HEK293T (cell line): Measurements from ENCODE around the gene EIF2B1.
"Not testable (repeated sequence)": the region's sequence is repeated elsewhere in the genome, so short reads cannot be mapped to it uniquely, and the experiment has no call there.

ENCODE experiments used
- CTCF ChIA-PET: fragments of 350-600 bp; formaldehyde crosslinking; extraction: SDS; loops from one replicate; lab custom pipeline; 2021; ENCODE audit warnings: antibody characterized with exemption, inconsistent platforms; lab: Yijun Ruan, JAX
- POLR2A ChIA-PET: fragments of 350-600 bp; formaldehyde crosslinking; extraction: SDS; loops from one replicate; lab custom pipeline; 2020; ENCODE audit warnings: antibody characterized with exemption, inconsistent platforms; lab: Yijun Ruan, JAX
- DNase-seq: peaks from one replicate; pipeline ENCODE4 v3.0.0; 2012; ENCODE audit warnings: mixed read lengths; ENCODE audit errors: extremely low spot score
- ARNT ChIP-seq: fragments of 450-650 bp; IDR thresholded peaks from 2 replicates; pipeline ENCODE4 v1.6.1; 2017; ENCODE audit warnings: mild to moderate bottlenecking
- BHLHE40 ChIP-seq: fragments of 450-650 bp; IDR thresholded peaks from 2 replicates; pipeline ENCODE4 v1.6.1; 2016; ENCODE audit warnings: mild to moderate bottlenecking, moderate library complexity, borderline replicate concordance
- CTBP1 ChIP-seq: fragments of 450-650 bp; IDR thresholded peaks from 2 replicates; pipeline ENCODE4 v1.6.1; 2016; ENCODE audit warnings: borderline replicate concordance
- ELF4 ChIP-seq: fragments of 450-650 bp; IDR thresholded peaks from 2 replicates; pipeline ENCODE4 v1.6.1; 2017; ENCODE audit warnings: antibody characterized with exemption
- FOXA1 ChIP-seq: fragments of 450-650 bp; IDR thresholded peaks from 2 replicates; pipeline ENCODE4 v1.6.1; 2016; ENCODE audit warnings: mild to moderate bottlenecking
- FOXK2 ChIP-seq: fragments of 450-650 bp; IDR thresholded peaks from 2 replicates; pipeline ENCODE4 v1.6.1; 2016; ENCODE audit warnings: mild to moderate bottlenecking
- FOXM1 ChIP-seq: fragments of 450-650 bp; IDR thresholded peaks from 2 replicates; pipeline ENCODE4 v1.6.1; 2017; ENCODE audit warnings: mild to moderate bottlenecking, borderline replicate concordance
- HDGF ChIP-seq: fragments of 450-650 bp; IDR thresholded peaks from 2 replicates; pipeline ENCODE4 v1.6.1; 2017; ENCODE audit warnings: antibody characterized with exemption, borderline replicate concordance
- L3MBTL2 ChIP-seq: fragments of 450-650 bp; conservative IDR thresholded peaks from 2 replicates; pipeline ENCODE4 v1.6.1; 2016; ENCODE audit warnings: mild to moderate bottlenecking
- LEF1 ChIP-seq: fragments of 450-650 bp; IDR thresholded peaks from 2 replicates; pipeline ENCODE4 v1.6.1; 2017; ENCODE audit warnings: mild to moderate bottlenecking, borderline replicate concordance
- NFRKB ChIP-seq: fragments of 450-650 bp; IDR thresholded peaks from 2 replicates; pipeline ENCODE4 v1.6.1; 2016; ENCODE audit warnings: mild to moderate bottlenecking, moderate library complexity
- PKNOX1 ChIP-seq: fragments of 450-650 bp; IDR thresholded peaks from 2 replicates; pipeline ENCODE4 v1.6.1; 2016
- SP1 ChIP-seq: fragments of 450-650 bp; IDR thresholded peaks from 2 replicates; pipeline ENCODE4 v1.6.1; 2017
- SUZ12 ChIP-seq: fragments of 450-650 bp; IDR thresholded peaks from 2 replicates; pipeline ENCODE4 v1.6.1; 2016; ENCODE audit warnings: mild to moderate bottlenecking
- TARDBP ChIP-seq: fragments of 450-650 bp; IDR thresholded peaks from 2 replicates; pipeline ENCODE4 v1.6.1; 2016
- ZNF384 ChIP-seq: fragments of 450-650 bp; IDR thresholded peaks from 2 replicates; pipeline ENCODE4 v1.6.1; 2016

The EIF2B1 gene

GRCh38 chr12:123591702-123592481, 41.6 kb downstream of the EIF2B1 start:
- DNase-seq, result no peak
- CTCF ChIA-PET, result no interaction called here
- POLR2A ChIA-PET, result interaction anchor here (1.1 kb wide), 1 partner anchor 10 kb away, joined by 5 read pairs; the partner anchor contains the start of gene DDX55
- TF ChIP-seq LEF1, result no peak
- TF ChIP-seq SUZ12, result no peak
- no peak for TF ChIP-seq PKNOX1
- no peak for TF ChIP-seq FOXA1
- no peak for TF ChIP-seq TARDBP
- TF ChIP-seq SP1, result no peak
- no peak for TF ChIP-seq NFRKB
- TF ChIP-seq L3MBTL2, result no peak
- TF ChIP-seq ZNF384, result no peak
- no peak for TF ChIP-seq FOXK2
- no peak for TF ChIP-seq BHLHE40
- TF ChIP-seq FOXM1, result no peak
- TF ChIP-seq ELF4, result no peak
- TF ChIP-seq ARNT, result no peak
- no peak for TF ChIP-seq HDGF
- TF ChIP-seq CTBP1, result no peak

- ChIA-PET CTCF (interaction anchor here (1.7 kb wide), 1 partner anchor 10 kb away, joined by 8 read pairs; no protein-coding TSS in a partner anchor), POLR2A (no interaction called here)
- no peak for DNase-seq
- TF ChIP-seq TARDBP (no peak), SP1 (no peak), LEF1 (no peak), BHLHE40 (no peak), ARNT (no peak), SUZ12 (no peak), FOXM1 (no peak), ELF4 (no peak), NFRKB (no peak), L3MBTL2 (no peak), HDGF (no peak), PKNOX1 (no peak), FOXA1 (no peak), ZNF384 (no peak), CTBP1 (no peak)
Measured at GRCh38 chr12:123580772-123581171, 52.7 kb downstream of the EIF2B1 start.

- DNase-seq, CTCF ChIA-PET, POLR2A ChIA-PET: not testable (repeated sequence)
Measured at GRCh38 chr12:123578829-123579228, 54.7 kb downstream of the EIF2B1 start.

- ChIA-PET CTCF (interaction anchor here (0.6 kb wide), 1 partner anchor 126 kb away, joined by 3 read pairs; no protein-coding TSS in a partner anchor), POLR2A (no interaction called here)
- no peak for DNase-seq
- no peak for TF ChIP-seq BHLHE40
- TF ChIP-seq LEF1, result no peak
- no peak for TF ChIP-seq SUZ12
- no peak for TF ChIP-seq PKNOX1
- no peak for TF ChIP-seq FOXA1
- TF ChIP-seq HDGF, result no peak
- TF ChIP-seq SP1, result no peak
- no peak for TF ChIP-seq ELF4
- TF ChIP-seq FOXK2, result no peak
- no peak for TF ChIP-seq ZNF384
- TF ChIP-seq TARDBP, result no peak
- TF ChIP-seq FOXM1, result no peak
- TF ChIP-seq L3MBTL2, result no peak
- no peak for TF ChIP-seq CTBP1
- TF ChIP-seq NFRKB, result no peak
- no peak for TF ChIP-seq ARNT
Measured at GRCh38 chr12:123578243-123578642, 55.2 kb downstream of the EIF2B1 start.

GRCh38 chr12:123576611-123577010, 56.9 kb downstream of the EIF2B1 start:
- no peak for DNase-seq
- CTCF ChIA-PET, result no interaction called here
- POLR2A ChIA-PET, result no interaction called here
- TF ChIP-seq BHLHE40, result no peak
- TF ChIP-seq L3MBTL2, result no peak

GRCh38 chr12:123573870-123574269, 59.6 kb downstream of the EIF2B1 start:
- no peak for DNase-seq
- ChIA-PET POLR2A (no interaction called here), CTCF (interaction anchor here (1.3 kb wide), 1 partner anchor 9 kb away, joined by 6 read pairs; no protein-coding TSS in a partner anchor)
- no peak for TF ChIP-seq SP1
- TF ChIP-seq TARDBP, result no peak
- TF ChIP-seq PKNOX1, result no peak
- TF ChIP-seq SUZ12, result no peak
- no peak for TF ChIP-seq FOXA1
- no peak for TF ChIP-seq FOXK2
